SH-SY5Y (cell line): ENCODE measurements around the gene KCNJ6.

Experiments used
- GATA2 ChIP-seq: IDR thresholded peaks from 2 replicates; pipeline ENCODE4 v1.6.1; 2011; ENCODE audit warnings: mild to moderate bottlenecking, low read depth, low read length
- GATA3 ChIP-seq: IDR thresholded peaks from 2 replicates; pipeline ENCODE4 v1.6.1; 2011; ENCODE audit warnings: low read depth, mild to moderate bottlenecking, low read length, moderate library complexity

DNA sequence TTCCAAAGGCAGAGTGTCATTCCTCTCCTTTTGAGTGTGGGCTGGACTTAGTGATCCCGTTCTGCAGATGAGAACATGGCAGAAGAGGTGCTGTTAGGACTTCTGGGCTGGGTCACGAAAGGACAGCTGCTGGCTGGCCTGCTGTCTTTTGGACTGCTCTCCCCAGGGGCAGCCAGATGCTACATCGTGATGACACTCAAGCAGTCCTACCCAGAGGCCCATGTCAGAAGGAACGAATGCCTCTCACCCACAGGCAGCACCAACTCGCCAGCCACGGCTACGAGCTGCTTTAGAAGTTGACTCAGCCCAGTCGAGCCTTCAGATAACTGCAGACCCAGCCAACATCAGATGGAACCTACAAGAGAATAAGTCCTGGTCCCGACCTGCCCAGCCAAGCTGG, 156.5 kb downstream of the KCNJ6 start:
- TF ChIP-seq GATA2 (no peak), GATA3 (no peak)
